Measurements from ENCODE around the gene OXT. TPM values are rescaled to one million over a fixed set of nuclear protein-coding genes. Genes with fewer than 3 reads are reported as not detected.
A peak's percentile ranks its signal among the peaks of the same experiment; 100 is the strongest.

OXT gene
- total RNA-seq, 2 donors from 2014 or later, result not detected

DNA sequence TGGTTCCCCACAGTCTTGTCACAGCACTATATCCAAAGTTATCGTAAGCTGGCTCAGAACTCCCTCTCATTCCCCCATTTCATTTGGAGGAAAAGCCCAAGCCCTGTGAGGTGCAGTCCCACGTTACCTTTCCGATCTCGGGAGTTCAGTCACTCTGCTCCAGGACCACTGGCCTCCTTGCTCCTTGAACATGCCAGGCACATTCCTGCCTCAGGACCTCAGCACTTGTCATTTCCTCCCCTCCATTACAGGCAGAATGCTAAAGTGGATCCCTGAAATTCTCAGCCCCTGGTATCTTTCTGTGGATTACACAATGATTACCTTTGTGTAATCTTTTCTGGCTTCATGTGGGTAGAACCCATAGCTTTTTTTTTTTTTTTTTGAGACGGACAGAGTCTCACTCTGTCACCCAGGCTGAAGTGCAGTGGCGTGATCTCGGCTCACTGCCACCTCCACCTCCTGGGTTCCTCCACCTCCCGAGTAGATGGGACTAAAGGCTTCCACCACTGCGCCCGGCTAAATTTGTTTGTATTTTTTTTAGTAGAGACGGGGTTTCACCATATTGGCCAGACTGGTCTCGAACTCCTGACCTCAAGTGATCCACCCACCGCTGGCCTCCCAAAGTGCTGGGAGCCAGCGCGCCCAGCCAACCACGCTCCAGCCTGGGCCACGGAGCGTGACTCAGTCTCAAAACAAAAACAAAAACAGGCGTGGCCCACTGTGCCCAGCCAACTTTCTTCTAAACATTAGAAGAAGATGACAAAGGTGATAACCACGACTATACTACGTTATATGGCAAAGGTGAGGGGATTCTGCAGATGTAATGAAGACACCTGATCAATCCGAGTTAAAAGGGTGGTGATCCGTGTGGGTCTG is 4.0 kb upstream of the OXT start:
- Histone ChIP-seq H3K4me1 (peaks cover 0 to 13% of the 10 kb centered on the region in 2 donors), H3K4me3 (no peak overlapping the region), H3K9me3 (no peaks in the 10 kb centered on the region), H3K36me3 (no peaks in the 10 kb centered on the region), H3K27me3 (peaks cover 0 to 5% of the 10 kb centered on the region in 2 donors), H3K27ac (no peak overlapping the region)
- TF ChIP-seq CTCF (IDR thresholded peaks at IDR 0.05), result no peak
- no peak for DNase-seq (ENCODE audit: low spot score)

DNA sequence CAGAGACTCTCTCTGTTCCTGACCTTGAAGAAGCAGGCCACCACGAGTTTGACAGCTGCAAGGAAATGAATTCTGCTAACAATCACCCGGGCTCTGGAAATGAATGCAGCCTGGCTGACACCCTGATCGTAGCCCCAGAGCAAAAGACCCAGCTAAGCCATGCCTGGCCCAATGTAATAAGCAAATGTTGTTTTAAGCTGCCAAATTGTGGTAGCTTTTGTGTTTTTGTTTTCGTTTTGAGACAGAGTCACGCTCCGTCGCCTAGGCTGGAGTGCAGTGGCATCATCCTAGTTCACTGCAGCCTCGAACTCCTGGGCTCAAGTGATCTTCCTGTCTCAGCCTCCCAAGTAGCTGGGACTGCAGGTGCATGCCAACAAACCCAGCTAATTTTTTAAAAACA is 3.3 kb upstream of the OXT start:
- TF ChIP-seq CTCF (IDR thresholded peaks at IDR 0.05), result no peak
- H3K36me3 ChIP-seq, result no peaks in the 10 kb centered on the region
- no peak overlapping the region for H3K27ac ChIP-seq

DNA sequence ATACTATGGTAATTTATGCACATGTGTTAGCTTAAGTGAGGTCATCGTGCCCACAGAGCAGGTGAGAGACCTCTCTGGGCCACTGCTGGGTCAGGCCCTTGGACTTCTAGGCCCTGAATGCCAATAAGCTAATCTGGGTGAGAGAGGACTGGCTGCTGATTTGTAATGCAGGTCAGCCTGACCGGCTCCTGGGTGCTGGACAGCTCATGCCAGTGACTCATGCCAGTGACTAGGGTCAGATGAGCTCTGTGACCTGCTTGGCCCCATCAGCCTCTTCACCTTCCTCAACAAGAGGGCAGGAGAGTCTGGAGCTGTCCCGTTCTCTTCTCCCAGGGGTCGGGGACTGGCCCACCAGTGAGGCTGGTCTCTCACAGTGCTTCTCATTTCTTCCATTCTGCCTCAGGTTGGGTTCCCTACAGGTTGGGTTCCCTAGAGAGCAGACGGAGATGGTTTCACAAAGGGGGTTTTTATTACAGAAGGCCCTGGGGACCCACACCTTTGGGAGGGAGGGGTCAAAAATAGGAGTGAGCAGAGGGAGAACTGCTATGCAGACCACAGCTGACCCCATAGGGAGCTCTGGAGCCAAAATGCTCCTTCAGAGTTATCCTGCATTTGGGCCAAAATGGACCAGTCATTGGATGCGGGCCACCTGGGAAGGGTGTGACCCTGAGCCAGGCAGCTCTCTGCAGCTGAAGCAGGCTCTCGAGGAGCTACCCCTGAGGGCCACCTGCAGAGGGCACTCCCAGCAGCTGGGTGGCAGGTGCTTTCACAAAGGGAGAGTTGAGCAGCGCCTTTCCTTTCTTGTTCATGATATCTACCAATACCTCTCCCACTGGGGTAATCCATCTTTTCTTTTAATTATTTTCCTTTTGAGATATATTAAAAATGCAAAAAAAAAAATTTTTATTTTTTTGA is 2.2 kb upstream of the OXT start:
- Histone ChIP-seq H3K27ac (no peak overlapping the region), H3K9me3 (no peaks in the 10 kb centered on the region), H3K4me1 (peaks cover 0 to 17% of the 10 kb centered on the region in 2 donors), H3K27me3 (peaks cover 0 to 5% of the 10 kb centered on the region in 2 donors), H3K4me3 (no peak overlapping the region), H3K36me3 (no peaks in the 10 kb centered on the region)
- TF ChIP-seq CTCF (IDR thresholded peaks at IDR 0.05), result no peak
- no peak for DNase-seq (ENCODE audit: low spot score)

More for the DNA sequence above, 3.3 kb upstream of the OXT start:
- Histone ChIP-seq H3K9me3 (no peaks in the 10 kb centered on the region), H3K4me1 (peaks cover 0 to 17% of the 10 kb centered on the region in 2 donors), H3K27me3 (peaks cover 0 to 5% of the 10 kb centered on the region in 2 donors), H3K4me3 (no peak overlapping the region)
- no peak for DNase-seq (ENCODE audit: low spot score)

DNA sequence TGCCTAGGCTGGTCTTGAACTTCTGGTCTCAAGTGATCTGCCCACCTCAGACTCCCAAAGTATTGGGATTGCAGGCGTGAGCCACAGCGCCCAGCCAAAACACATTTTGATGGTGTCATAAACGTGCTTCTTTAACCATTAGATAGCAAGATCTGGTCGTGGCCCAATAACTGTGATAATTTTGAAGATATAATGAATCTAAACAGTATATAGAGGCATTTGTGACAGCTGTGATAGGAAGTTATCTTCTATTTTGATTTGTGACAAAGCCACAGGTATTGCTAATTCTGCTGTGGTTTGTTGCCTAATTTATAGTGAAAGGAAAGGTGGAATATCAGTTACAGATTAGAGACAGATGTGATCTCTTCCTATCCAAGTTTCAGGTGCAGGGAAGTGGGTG is 695 bp upstream of the OXT start:
- no peak overlapping the region for H3K4me3 ChIP-seq
- TF ChIP-seq CTCF (IDR thresholded peaks at IDR 0.05), result no peak

DNA sequence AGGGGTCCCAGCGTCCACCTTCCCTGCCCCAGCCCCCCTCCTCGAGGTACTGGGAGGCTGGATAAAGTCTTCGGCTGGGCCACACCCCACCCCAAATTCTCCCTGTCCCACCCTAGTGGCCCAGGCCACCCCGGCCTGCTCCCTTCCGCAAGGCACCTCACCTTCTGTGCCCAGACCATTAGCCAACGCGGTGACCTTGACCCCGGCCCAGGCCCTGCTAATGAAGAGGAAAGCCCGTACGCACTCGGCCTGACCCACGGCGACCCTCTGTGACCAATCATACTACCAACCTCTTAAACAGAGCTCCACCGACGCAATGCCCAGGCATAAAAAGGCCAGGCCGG is 182 bp upstream of the OXT start:
- Histone ChIP-seq H3K4me3 (peak overlapping the region; percentile 33 to 59), H3K9me3 (no peaks in the 10 kb centered on the region), H3K4me1 (peaks cover 0 to 17% of the 10 kb centered on the region in 2 donors), H3K27ac (no peak overlapping the region), H3K27me3 (peaks cover 0 to 5% of the 10 kb centered on the region in 2 donors), H3K36me3 (no peaks in the 10 kb centered on the region)
- TF ChIP-seq CTCF (IDR thresholded peaks at IDR 0.05), result no peak
- DNase-seq (ENCODE audit: low spot score), result no peak

More for the DNA sequence above, 695 bp upstream of the OXT start:
- peaks cover 0 to 5% of the 10 kb centered on the region in 2 donors for H3K27me3 ChIP-seq
- H3K27ac ChIP-seq, result no peak overlapping the region
- H3K9me3 ChIP-seq, result no peaks in the 10 kb centered on the region
- DNase-seq (ENCODE audit: low spot score), result no peak
- H3K36me3 ChIP-seq, result no peaks in the 10 kb centered on the region
- peaks cover 0 to 17% of the 10 kb centered on the region in 2 donors for H3K4me1 ChIP-seq

Measured in right atrium auricular region (tissue), 2 donors.